Hepatocyte (in vitro differentiated cells): ENCODE measurements around the gene TRABD.

ENCODE experiments used
- CTCF ChIP-seq: fragments of 200-600 bp; sonication (generic); IDR thresholded peaks from 2 replicates; pipeline ENCODE4 v1.5.1; 2016; ENCODE audit warnings: antibody characterized with exemption, mild to moderate bottlenecking; ENCODE audit not compliant: poor library complexity
- EZH2 ChIP-seq: fragments of 200-600 bp; sonication (generic); IDR thresholded peaks from 2 replicates; pipeline ENCODE4 v1.6.1; 2016; ENCODE audit warnings: antibody characterized with exemption, mild to moderate bottlenecking, borderline replicate concordance

- TF ChIP-seq EZH2: no peak
- TF ChIP-seq CTCF: no peak
Measured at GRCh38 chr22:50227579-50228215, 42.0 kb downstream of the TRABD start.
